Medulla oblongata (tissue), 1 donor: Measurements from ENCODE around the gene C1QA.
"Not testable (repeated sequence)": the region's sequence is repeated elsewhere in the genome, so short reads cannot be mapped to it uniquely, and the experiment has no call there.

ENCODE experiments used
- DNase-seq: peaks from one replicate; pipeline ENCODE4 v3.0.0-alpha.2; 2015; ENCODE audit errors: extremely low spot score

The C1QA gene

DNA sequence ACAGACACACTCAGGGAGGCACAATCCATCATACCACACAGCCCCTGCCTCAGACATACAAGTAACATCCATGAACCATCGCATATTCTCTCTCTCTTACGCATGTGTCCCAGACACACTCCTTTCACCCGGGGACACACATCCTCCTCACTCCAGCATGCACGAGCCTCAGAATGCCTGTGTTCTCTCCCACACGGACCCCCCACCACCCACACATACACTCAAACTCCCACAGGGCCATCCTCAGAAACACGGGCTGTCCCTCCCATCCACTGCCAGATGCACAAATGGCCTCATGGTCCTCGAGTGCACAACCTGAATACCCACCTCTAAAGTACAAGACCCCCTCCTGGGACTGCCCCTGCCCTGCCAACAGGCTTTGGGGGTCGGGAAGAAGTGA, 4.8 kb downstream of the C1QA start:
- no peak for DNase-seq

DNA sequence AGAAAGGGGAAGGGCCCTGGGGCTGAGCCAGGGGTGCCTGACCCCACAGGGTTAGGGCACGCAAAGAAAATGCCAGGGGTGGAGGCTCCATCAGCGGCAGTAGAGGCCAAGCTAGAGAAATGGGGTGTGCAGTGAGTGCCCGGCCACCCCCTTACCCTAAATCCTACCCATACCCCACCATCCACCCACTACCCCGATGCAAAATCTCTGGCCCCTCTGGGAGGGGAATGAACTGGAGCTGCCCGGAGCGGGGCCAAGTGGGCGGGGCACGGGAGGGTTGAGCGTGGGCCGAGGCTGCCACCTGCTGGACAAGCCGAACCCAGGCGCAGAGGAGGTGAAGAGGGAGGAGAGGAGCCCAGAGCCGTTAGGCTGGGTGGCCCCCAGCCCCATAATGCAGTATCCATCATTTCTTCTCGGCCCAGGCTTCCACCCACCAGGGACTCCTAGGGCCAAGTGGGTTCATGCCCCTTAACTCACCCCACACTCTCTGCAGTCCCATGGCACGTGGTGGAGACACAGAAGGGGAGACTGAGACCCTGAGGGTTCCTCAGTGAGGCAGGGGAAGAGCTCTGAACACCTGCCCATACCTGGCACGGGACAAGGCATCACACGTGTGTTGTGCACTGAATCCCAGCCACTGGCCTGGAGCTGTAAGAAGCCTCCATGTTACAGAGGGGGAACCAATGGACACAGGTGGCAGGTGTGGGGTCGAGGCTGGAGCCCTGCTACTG, 5.6 kb downstream of the C1QA start:
- DNase-seq, result peak; percentile 79

DNA sequence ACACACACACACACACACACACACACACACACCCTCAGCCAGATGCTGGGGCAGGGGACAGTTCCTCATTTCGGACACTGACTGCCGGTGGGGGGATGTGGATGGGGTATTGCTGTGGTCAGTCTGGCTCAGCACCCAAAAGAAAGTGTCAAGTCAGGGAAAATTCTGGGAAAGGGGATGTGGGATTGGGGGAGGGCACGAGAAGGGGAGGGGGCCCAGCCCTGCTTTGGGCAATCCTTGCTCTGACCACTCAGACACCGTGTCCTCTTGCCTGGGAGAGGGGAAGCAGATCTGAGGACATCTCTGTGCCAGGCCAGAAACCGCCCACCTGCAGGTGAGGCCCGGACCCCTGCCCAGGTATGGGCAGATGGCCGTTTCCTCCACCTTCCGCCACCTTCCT, 7.0 kb downstream of the C1QA start, which contains the start of gene C1QC:
Gene C1QC, plus strand, starts transcription at position 253 of the 400 bp plus-strand sequence. CDS start 391 bp downstream, outside the sequence.
- peak; percentile 76 for DNase-seq

DNA sequence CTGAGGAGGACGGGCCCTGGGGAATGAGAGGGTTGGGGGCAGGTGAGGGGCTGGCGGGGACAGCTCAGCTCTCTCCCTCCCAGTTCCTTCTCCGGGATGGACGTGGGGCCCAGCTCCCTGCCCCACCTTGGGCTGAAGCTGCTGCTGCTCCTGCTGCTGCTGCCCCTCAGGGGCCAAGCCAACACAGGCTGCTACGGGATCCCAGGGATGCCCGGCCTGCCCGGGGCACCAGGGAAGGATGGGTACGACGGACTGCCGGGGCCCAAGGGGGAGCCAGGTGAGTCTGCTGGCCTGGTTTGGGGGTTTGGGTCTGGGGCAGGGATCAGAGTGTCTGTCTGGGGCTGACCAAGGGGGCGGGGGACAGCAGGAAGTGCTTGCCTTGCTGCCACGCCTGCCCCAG, 7.5 kb downstream of the C1QA start:
- DNase-seq, result no peak

DNA sequence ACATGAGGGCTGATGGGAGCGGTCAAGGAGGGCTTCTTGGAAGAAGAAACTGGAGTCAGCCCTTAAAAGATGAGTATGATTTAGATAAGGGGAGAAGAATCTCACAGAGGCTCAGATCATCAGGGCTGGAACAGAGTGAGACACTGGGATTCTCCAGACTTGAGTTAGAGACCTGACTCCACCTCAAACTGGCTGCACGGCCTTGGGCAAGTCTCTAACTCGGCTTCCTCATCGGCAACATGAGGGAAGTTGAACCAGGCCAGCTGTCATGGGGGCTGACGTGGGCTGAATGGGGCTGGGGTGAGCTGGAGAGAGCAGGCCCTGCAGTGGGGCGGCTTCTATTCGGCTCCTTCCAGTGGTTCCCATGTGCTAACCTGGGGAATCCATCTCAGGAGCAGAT, 9.5 kb downstream of the C1QA start:
- DNase-seq, result peak; percentile 29

DNA sequence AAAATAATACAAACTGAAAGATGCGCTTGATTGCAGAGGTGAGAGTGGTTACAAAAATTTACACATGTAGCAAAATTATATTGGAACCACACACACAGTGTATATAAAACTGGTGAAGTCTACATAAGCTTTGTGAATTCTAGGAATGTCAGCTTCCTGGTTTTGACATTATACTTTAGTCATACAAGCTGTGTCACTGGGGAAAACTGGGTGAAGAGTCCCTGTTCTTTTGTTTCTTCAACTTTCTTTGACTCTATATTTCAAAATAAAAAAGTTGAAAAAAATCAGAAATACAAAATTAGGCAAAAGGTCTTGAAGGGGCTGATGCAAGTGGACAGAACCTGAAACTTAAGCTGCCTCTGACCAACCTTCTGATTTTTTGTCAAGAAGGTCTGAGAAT, 10.0 kb downstream of the C1QA start:
- DNase-seq, result no peak

DNA sequence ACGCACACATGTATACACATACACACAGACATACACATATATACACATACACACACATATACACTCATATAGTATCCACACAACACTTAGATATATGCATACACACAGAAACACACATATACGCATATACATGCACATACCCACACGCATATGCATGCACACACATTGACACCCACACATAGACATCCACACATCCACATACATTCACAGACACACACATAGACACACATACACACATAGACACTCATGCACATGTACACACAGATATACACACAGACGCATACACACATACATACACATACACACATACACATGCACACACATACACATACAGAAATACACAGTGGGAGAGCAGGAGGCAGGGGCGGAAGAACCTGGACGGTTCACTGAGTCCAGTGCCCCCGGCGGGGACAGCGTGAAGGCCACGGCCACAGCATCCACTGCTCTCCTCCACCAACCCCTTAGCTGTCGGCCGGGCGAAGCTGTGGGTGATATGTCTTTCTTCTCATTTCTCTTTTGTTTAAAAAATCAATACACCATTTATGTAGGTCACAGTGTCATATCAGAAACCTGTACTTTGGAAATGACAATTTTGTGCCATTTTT, 13.8 kb downstream of the C1QA start:
- DNase-seq, result no peak

DNA sequence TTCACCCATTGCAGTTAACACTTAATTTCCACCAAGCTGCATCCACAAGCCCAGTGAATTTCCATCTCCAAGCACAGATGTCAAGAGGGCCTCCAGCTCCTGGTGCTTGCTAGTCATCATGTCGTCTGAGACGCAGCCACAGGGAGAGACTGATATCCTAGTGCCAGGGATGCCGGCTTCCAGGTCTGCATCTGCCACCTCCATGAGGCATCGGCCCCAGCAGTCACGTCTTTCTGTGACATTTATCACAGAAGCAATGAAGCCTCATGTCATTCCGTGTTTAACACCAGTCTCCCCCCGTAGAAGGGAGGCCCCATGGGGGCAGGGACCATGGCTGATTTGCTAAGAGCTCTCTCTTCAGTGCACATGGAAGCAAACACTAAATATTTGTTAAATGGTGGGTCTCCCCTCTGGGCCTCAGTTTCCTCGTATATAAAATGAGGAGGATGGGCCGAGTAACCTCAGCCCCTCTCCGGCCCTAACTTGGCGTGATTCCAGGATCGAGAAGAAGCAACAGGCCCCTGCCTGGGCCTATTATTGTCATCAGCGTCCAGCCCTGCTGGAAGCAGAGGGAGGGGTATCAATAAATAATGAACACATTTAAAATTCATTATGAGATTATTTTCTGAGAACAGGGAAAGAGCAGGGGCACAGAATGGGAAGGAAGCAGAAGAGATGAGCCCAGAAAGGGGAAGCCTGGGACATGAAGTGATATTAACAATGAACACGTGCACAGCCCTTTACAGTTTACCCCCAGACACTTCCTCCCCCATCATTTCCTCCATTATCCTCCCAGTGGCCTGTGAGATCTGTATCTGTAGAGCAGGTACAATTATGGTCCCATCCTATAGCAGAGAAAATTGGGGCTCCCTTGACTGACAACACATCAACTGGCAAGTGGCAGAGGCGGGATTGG, 15.8 kb downstream of the C1QA start:
- no peak for DNase-seq

DNA sequence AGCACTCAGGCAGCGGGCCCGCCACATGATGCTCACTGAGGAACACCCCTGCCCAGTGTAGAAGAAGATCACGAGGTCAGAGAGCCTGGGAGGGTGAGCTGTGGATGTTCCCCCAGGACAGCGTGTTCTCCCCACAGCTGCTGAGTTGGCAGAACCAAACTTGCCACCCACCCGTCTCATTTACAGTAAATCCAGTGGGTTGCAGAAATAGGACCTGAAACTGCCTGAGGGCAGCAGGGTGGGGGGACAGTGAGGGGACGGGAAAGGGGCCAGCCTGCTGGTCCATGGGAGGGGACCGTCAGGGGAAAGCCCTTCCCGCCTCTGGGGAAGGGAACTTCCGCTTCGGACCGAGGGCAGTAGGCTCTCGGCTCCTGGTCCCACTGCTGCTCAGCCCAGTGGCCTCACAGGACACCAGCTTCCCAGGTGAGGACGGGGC, 16.5 kb downstream of the C1QA start, which contains the start of gene C1QB:
Gene C1QB, plus strand, starts transcription at position 356 of the 436 bp plus-strand sequence. CDS start 6,227 bp downstream, outside the sequence.
- peak; percentile 83 for DNase-seq

DNA sequence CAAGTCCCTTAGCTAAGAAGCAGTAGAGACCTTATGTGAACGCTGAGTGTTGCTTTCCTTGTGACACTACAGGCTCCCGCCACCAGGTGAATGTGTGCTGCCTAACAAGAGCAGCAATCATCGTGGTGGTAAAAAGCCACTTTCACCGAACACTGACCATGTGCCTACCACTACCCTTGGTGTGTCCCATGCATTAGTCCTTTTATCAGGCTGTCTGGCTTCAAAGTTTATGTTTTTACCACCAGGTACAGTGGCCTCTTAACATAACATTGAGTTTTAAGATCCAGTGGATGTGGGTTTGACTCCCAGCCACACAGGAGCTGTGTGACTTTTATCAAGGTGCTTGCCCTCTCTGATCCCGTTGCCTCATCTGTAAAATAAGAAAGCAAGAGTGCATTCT, 18.3 kb downstream of the C1QA start:
- no peak for DNase-seq

DNA sequence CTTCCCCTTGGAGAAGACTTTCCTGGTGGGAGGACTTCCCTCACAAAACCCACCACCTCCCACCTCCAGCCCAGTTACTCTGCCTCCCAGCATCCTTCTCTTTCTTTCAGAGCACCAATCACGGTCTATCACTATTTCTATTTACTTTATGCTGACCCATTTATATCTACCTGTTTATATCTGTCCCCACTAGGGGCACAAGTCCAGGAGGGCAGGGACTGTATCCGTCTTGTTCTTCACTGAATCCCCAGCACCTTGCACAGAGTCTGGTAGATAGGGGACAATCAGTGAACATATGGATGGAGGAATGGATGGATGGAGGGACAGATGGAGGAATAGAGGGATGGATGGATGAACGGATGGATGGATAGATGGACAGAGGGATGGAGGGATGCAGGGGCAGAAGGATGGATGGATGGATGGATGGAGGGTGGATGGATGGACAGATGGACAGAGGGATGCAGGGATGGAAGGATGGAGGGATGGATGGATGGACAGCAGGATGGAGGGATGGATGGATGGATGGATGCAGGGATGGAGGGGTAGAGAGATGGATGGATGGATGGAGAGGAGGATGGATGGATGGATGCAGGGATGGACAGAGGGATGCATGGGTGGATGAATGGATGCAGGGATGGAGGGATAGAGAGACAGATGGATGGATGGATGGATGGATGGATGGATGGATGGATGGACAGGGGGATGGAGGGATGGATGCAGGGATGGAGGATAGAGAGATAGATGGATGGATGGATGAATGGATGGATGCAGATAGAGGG, 22.1 kb downstream of the C1QA start:
- no peak for DNase-seq

DNA sequence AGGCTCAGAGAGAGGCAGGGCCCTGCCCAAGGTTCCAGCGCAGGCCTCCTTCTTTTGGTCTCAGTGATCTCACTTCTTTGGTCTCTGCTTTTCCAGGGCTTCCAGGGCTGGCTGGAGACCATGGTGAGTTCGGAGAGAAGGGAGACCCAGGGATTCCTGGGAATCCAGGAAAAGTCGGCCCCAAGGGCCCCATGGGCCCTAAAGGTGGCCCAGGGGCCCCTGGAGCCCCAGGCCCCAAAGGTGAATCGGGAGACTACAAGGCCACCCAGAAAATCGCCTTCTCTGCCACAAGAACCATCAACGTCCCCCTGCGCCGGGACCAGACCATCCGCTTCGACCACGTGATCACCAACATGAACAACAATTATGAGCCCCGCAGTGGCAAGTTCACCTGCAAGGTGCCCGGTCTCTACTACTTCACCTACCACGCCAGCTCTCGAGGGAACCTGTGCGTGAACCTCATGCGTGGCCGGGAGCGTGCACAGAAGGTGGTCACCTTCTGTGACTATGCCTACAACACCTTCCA, 24.4 kb downstream of the C1QA start:
- no peak for DNase-seq

DNA sequence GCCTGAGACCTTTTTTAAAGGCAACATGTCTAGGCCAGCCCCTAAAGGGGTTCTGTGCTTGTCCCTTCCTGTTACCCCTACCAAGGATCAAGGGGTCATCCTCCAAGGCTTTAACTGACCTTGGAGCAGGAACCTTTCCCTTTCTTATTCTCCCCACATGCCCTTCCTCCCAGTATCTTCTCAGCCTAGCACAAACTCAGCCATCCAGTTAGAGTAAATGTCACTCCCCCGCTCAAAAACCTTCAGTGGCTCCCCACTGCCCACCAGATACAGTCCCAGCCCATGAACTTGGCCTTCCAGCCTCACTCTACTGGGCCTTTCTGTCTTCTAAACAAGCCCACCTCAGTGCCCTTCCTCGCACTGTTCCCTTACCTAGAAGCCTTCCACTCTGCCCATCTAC, 25.5 kb downstream of the C1QA start:
- no peak for DNase-seq

DNA sequence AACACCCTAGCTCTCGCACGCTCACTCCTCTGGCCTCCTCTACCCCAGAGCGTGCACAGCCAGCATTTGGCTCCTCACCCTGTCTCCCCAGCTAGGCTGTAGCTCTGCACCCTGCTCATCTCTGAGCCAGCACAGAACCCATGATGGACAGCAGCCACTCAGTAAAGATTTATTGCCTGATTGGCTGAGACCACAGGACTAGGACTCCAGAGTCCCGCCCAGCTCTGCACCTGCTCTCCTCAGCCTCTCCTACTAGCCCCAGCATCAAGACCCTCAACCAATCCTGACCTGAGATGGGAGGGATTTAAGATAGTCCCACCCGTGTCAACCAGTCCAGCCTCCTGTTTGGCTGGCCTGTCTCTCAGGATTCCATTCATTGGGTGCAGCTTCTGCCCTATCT, 25.9 kb downstream of the C1QA start:
- peak; percentile 78 for DNase-seq

DNA sequence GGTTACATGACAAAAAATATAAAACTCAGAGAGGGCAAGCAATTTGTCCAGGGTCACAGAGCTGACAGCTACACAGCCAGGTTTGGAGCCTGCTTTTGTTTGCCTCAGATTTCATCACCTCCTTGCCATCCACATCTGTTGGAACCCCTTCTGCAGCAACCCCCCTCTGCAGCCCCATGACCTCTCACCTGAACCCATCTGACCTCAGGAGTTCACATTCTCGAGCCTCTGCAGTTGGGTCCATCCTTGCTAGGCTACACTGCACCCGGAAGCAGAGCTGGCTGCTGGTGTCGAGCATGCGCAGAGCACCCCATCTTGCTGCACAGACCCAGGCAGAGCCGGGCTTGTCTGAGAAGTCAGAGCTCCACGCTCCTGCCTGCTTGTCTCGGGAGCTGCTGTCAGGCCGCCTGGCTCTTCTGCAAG, 26.6 kb downstream of the C1QA start:
- DNase-seq, result no peak

DNA sequence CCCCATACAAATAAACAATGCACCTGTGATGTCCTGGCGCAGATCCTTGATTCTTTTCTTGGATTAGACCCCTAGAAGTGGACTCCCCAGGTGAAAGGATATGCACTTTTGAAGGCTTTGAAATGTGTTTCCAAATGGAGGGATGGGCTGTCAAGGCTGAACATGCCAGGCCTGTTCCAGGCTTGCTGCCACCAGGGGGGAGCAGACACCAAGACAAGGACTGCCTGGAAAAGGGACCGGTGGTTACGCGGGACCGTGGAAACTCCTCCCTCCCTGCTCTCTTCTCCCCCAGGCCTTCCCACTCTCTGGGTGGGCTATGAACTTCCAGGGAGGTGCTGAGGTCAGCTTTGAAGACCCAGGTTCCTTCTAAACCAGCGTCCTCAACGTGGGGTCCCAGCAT, 29.3 kb downstream of the C1QA start:
- DNase-seq, result no peak

DNA sequence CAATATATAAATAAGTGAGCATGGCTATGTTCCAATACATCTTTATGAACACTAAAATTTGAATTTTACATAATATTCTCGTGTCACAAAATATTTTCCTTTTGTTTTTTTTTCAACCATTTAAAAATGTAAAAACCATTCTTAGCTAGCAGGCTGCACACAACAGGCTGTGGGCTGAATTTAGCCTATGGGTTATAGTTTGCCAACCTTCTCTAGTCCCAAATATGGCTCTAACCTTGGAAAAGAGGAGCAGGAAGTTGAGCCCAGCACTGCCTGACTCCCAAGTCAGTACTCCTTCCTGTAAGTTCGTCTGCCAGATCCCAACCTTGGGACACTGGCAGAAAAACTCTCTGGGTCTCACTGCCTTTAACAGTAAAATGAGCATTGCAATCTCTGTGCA, 30.0 kb downstream of the C1QA start:
- no peak for DNase-seq

DNA sequence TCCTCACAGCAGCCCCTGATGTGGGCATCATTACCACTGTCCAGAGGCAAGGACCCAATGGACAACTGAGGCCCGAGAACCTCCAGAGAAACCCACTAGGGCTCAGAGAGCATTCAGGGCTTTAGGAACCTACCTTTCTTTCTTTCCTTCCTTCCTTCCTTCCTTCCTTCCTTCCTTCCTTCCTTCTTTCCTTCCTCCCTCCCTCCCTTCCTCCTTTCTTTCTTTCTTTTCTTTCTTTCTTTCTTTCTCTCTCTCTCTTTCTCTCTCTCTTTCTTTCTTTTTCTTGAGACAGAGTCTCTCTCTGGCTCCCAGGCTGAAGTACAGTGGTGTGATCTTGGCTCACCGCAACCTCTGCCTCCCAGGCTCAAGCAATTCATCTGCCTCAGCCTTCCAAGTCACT, 32.4 kb downstream of the C1QA start:
- DNase-seq, result not testable (repeated sequence)

DNA sequence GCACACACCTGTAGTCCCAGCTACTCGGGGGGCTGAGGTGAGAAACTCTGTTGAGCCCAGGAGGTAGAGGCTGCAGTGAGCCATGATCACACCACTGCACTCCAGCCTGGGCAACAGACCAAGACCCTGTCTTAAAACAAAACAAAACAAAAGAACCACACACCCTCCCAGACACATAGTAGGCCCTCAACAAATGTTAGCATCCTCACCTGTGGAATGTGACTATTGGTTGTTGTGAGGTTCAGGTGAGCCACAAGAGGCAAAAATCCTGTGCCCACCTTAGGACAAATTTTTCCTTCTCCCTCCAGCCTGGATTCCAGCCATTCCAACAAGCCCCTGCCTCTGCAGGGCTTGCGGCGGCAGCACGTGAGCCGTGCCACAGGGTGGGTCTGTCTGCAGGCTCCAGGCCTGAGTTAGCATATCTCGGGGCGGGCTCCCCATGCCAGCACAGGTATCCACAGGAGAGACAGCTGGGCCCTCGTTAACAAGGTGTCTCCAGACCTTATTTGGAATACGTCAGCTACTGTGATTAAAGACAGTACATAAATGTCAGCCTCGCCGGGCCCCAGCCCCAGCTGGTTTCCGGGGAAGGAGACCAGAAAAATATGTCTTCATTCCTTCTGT, 34.0 kb downstream of the C1QA start:
- no peak for DNase-seq

DNA sequence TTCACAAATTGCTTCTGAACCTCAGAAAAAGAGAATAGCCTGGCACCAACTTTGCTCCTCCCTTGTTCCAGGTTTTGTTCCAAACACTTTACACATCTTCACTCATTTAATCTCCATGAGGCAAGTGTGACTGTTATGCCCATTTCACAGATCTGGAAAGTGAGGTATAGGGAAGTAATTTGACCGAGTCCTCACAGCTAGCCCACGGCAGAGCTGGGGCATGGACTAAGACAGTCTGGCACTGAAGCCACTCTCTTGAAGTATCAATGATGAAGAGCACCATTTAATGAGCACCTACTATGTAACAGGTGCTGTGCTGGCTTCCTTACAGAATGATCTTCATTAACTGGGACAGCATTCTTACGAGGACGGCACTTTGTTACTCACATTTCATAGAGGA, 35.6 kb downstream of the C1QA start:
- DNase-seq, result no peak
